Right lobe of liver (tissue), 6 donors: Measurements from ENCODE around the gene TMEM80. TPM values are rescaled to one million over a fixed set of nuclear protein-coding genes. Genes with fewer than 3 reads are reported as not detected.

Experiments used
- ATAC-seq, 4 donors: fragments of 200-7000 bp; cut with Tn5 transposase; one replicate each; pipeline ENCODE4 v1.9.1; 2020; ENCODE audit warnings: mild to moderate bottlenecking in 4 of 4, moderate library complexity in 4 of 4
- DNase-seq, 3 donors: peaks; one replicate each; pipeline ENCODE4 v3.0.0-alpha.2; 2020
- H3K27ac ChIP-seq, 3 donors: fragments of 200-600 bp; one replicate each; pipeline ENCODE4 v1.8.0; 2022
- H3K27me3 ChIP-seq, 2 donors: fragments of 200-600 bp; one replicate each; pipeline ENCODE4 v1.8.0; 2022
- H3K36me3 ChIP-seq, 4 donors: fragments of 200-600 bp; sonication (generic) in 1 of 4; one replicate each; pipeline versions ENCODE4 v1.5.1 to v1.8.0; 2017 to 2022; ENCODE audit warnings: control low read depth in 1 of 4
- H3K4me1 ChIP-seq, 4 donors: fragments of 200-600 bp; sonication (generic) in 1 of 4; one replicate each; pipeline versions ENCODE4 v1.5.1 to v1.8.0; 2017 to 2022; ENCODE audit warnings: control low read depth in 1 of 4
- H3K4me3 ChIP-seq, 3 donors: fragments of 200-600 bp; one replicate each; pipeline ENCODE4 v1.8.0; 2022
- H3K9me3 ChIP-seq, 4 donors: fragments of 200-600 bp; sonication (generic) in 1 of 4; one replicate each; pipeline versions ENCODE4 v1.5.1 to v1.8.0; 2017 to 2022; ENCODE audit warnings: control low read depth in 1 of 4
- POLR2A ChIP-seq: fragments of 450-650 bp; IDR thresholded peaks from one replicate; pipeline ENCODE4 v1.6.1; 2017; ENCODE audit warnings: antibody characterized with exemption, mild to moderate bottlenecking
- WGBS: methylation state at CpG from one replicate; pipeline ENCODE4 v1.1.6; 2018; ENCODE audit warnings: low coverage, low lambda C conversion rate; ENCODE audit not compliant: insufficient coverage; ENCODE audit errors: missing lambda C conversion rate; 5-methylcytosine and 5-hydroxymethylcytosine counted together
- intact Hi-C, 2 donors: fragments of 100-400 bp; cut with DNase I; formaldehyde crosslinking; loops; one replicate each; pipeline versions ENCODE4 v1.11.2 to v1.14.1; 2022
- total RNA-seq, 6 experiments: library from RNA; depleted of rRNA in 2 of 6; stranded (reverse); fragments of >200 nt in 2 of 6; fragmentation: NEBNext Ultra II Directional in 3 of 6; extraction: Animal tissue kit (Norgen Biotek cat#: 25700) in 3 of 6; gene quantifications; one replicate each; pipeline versions ENCODE4 v1.1.0 to v1.2.4, GENCODE V29; 2016 to 2023
- TF ChIP-seq, protein P1 (sequence below), 4 donors: fragments of 200-600 bp in 3 of 4; fragments of 450-650 bp in 1 of 4; IDR thresholded peaks; one replicate each; pipeline versions ENCODE4 v1.5.1 to v1.8.0; 2016 to 2022; ENCODE audit warnings: antibody characterized with exemption in 4 of 4, mild to moderate bottlenecking in 2 of 4
- donor health status: DM: no; HTN: yes; CAD: no.
- donor health status: DM: no; HTN: no; CAD: no.
- donor health status: DM: no; HTN: no; CAD: no.
- donor health status: DM: no; HTN: yes; CAD: no.
- donor health status: DM: no; HTN: yes; CAD: no.

Gene TMEM80
- total RNA-seq, 6 experiments from 2014 or later = 6.9 to 15.5 (median 10.5) TPM

DNA sequence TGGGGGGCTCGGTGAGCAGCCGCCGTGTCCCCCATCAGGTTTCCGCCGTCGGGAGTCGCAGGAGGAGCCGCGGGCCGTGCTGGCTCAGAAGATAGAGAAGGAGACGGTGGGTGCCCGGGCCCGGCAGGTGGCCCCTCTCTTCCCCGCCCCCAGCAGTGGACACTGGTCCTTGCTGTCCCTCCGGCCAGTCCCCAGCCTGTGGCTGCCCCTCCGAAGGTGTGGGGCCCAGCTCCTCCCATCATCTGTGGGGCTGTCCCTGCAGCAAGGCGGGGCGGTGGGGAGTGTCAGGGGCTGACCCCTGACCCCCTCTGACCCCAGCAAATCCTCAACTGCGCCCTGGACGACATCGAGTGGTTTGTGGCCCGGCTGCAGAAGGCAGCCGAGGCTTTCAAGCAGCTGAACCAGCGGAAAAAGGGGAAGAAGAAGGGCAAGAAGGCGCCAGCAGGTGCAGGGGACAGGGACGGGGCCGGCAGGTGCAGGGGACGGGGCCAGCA, 25.7 kb downstream of the TMEM80 start:
- peak in 1 of 4 donors; percentile 2 for ATAC-seq
- H3K27me3 ChIP-seq = no peaks in the 10 kb centered on the region
- intact Hi-C loops = loop anchor here (10.0 kb wide), 1 partner anchor 56 kb away; no protein-coding TSS in a partner anchor

DNA sequence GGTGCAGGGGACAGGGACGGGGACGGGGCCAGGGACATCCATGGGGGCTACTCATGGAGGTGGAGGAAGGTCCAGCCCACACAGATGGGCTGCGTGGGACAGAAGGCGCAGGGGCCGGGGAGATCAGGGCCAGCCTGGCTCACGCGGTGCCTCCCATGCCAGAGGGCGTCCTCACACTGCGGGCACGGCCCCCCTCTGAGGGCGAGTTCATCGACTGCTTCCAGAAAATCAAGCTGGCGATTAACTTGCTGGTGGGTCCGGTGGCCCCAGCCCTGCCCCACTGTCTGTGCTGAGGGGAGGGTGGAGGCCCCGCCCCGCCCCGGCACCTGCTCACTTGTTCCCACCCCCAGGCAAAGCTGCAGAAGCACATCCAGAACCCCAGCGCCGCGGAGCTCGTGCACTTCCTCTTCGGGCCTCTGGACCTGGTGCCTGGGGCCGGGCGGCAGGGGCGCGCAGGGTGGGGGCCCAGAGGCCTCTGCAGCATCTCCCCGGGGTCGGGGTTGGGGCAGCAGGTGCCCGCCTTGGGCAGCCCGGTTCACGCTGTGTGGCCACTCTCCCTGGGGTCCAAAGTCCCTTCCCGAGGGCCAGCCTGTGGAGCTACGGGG, 26.2 kb downstream of the TMEM80 start:
- peak; percentile 50 to 61 (median 58) for DNase-seq
- no peak for TF ChIP-seq POLR2A
- 61% methylated on average over 2 of the region's 33 CpGs for WGBS
- no peak overlapping the region for H3K27ac ChIP-seq
- peaks cover 0 to 55% (median 6%) of the 10 kb centered on the region in 4 donors for H3K36me3 ChIP-seq
- intact Hi-C loops = loop anchor here (10.0 kb wide), 1 partner anchor 57 kb away; no protein-coding TSS in a partner anchor
- H3K9me3 ChIP-seq = no peaks in the 10 kb centered on the region
- no peak overlapping the region for H3K4me3 ChIP-seq
- H3K27me3 ChIP-seq = no peaks in the 10 kb centered on the region
- peak; percentile 5 to 31 (median 16) for ATAC-seq
- no peaks in the 10 kb centered on the region for H3K4me1 ChIP-seq

More for the DNA sequence above, 25.7 kb downstream of the TMEM80 start:
- Histone ChIP-seq H3K27ac (no peak overlapping the region), H3K4me3 (no peak overlapping the region), H3K9me3 (no peaks in the 10 kb centered on the region), H3K4me1 (no peaks in the 10 kb centered on the region), H3K36me3 (peaks cover 0 to 54% (median 8%) of the 10 kb centered on the region in 4 donors)
- 56% methylated on average over 8 of the region's 28 CpGs for WGBS
- TF ChIP-seq, protein P1, sequence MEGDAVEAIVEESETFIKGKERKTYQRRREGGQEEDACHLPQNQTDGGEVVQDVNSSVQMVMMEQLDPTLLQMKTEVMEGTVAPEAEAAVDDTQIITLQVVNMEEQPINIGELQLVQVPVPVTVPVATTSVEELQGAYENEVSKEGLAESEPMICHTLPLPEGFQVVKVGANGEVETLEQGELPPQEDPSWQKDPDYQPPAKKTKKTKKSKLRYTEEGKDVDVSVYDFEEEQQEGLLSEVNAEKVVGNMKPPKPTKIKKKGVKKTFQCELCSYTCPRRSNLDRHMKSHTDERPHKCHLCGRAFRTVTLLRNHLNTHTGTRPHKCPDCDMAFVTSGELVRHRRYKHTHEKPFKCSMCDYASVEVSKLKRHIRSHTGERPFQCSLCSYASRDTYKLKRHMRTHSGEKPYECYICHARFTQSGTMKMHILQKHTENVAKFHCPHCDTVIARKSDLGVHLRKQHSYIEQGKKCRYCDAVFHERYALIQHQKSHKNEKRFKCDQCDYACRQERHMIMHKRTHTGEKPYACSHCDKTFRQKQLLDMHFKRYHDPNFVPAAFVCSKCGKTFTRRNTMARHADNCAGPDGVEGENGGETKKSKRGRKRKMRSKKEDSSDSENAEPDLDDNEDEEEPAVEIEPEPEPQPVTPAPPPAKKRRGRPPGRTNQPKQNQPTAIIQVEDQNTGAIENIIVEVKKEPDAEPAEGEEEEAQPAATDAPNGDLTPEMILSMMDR (IDR thresholded peaks at IDR 0.05) = no peak
- TF ChIP-seq POLR2A = no peak
- no peak for DNase-seq

DNA sequence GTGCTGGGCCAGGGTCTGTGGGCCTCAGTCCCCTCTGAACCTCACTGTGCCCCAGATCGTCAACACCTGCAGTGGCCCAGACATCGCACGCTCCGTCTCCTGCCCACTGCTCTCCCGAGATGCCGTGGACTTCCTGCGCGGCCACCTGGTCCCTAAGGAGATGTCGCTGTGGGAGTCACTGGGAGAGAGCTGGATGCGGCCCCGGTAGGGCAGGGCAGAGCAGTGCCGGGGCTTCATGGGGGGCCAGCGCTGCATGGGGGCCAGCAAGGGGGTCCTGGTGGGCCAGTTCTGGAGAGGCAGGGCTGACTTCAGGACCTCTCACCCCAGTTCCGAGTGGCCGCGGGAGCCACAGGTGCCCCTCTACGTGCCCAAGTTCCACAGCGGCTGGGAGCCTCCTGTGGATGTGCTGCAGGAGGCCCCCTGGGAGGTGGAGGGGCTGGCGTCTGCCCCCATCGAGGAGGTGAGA, 26.8 kb downstream of the TMEM80 start:
- H3K36me3 ChIP-seq = peaks cover 0 to 50% (median 6%) of the 10 kb centered on the region in 4 donors
- H3K9me3 ChIP-seq = no peaks in the 10 kb centered on the region
- no peak overlapping the region for H3K27ac ChIP-seq
- WGBS = no CpG with 5 or more reads among the region's 20 CpGs
- TF ChIP-seq, protein P1 (IDR thresholded peaks at IDR 0.05) = no peak
- TF ChIP-seq POLR2A = no peak
- DNase-seq = peak in 2 of 3 donors; percentile 49 to 54
- H3K4me1 ChIP-seq = no peaks in the 10 kb centered on the region
- no peak overlapping the region for H3K4me3 ChIP-seq
- peak in 2 of 4 donors; percentile 3 to 4 for ATAC-seq
- H3K27me3 ChIP-seq = no peaks in the 10 kb centered on the region
- intact Hi-C loops = loop anchor here (10.0 kb wide), 1 partner anchor 58 kb away; no protein-coding TSS in a partner anchor

- peak in 1 of 4 donors; percentile 11 for ATAC-seq
- 49% methylated on average over 5 of the region's 8 CpGs for WGBS
Observed at GRCh38 chr11:723120-723883, 27.7 kb downstream of the TMEM80 start.

More at GRCh38 chr11:723120-723883, 27.7 kb downstream of the TMEM80 start:
- H3K4me1 ChIP-seq = no peaks in the 10 kb centered on the region
- no peaks in the 10 kb centered on the region for H3K9me3 ChIP-seq
- no peaks in the 10 kb centered on the region for H3K27me3 ChIP-seq
- H3K36me3 ChIP-seq = peaks cover 0 to 50% (median 6%) of the 10 kb centered on the region in 4 donors
- intact Hi-C loops = loop anchor here (10.0 kb wide), 1 partner anchor 59 kb away; no protein-coding TSS in a partner anchor
- H3K27ac ChIP-seq = no peak overlapping the region
- peak in 2 of 3 donors; percentile 50 to 55 for DNase-seq
- TF ChIP-seq, protein P1 (IDR thresholded peaks at IDR 0.05) = peak; percentile 33 to 76 (median 54)
- no peak for TF ChIP-seq POLR2A
- H3K4me3 ChIP-seq = no peak overlapping the region
